Thyroid gland (tissue), 4 donors: ENCODE measurements around the gene APOL4. TPM values are rescaled to one million over a fixed set of nuclear protein-coding genes. Genes with fewer than 3 reads are reported as not detected.
"Not testable (repeated sequence)": the region's sequence is repeated elsewhere in the genome, so short reads cannot be mapped to it uniquely, and the experiment has no call there.

Experiments
- DNase-seq, 2 donors: peaks; one replicate each; pipeline ENCODE4 v3.0.0-alpha.2; 2019
- H3K27ac ChIP-seq, 3 donors: fragments of 200-600 bp; sonication (generic); 1 replicate in 2 of 3; 2 replicates in 1 of 3; pipeline ENCODE4 v1.5.1; 2016 to 2019; ENCODE audit warnings: mild to moderate bottlenecking in 1 of 3, moderate library complexity in 1 of 3
- H3K27me3 ChIP-seq: fragments of 200-600 bp; sonication (generic); one replicate; pipeline ENCODE4 v1.5.1; 2019
- H3K36me3 ChIP-seq, 2 donors: fragments of 200-600 bp; sonication (generic); one replicate each; pipeline ENCODE4 v1.5.1; 2016 to 2019
- H3K4me1 ChIP-seq, 2 donors: fragments of 200-600 bp; sonication (generic); one replicate each; pipeline ENCODE4 v1.5.1; 2017 to 2019
- H3K4me3 ChIP-seq, 3 donors: fragments of 200-600 bp; sonication (generic); replicated peaks in 1 of 3; 1 replicate in 2 of 3; 2 replicates in 1 of 3; pipeline ENCODE4 v1.5.1; 2016; ENCODE audit warnings: mild to moderate bottlenecking in 1 of 3
- H3K9me3 ChIP-seq: fragments of 200-600 bp; sonication (generic); one replicate; pipeline ENCODE4 v1.5.1; 2017
- POLR2A ChIP-seq, 2 donors: fragments of 450-650 bp; IDR thresholded peaks; one replicate each; pipeline ENCODE4 v1.6.1; 2017; ENCODE audit warnings: antibody characterized with exemption in 2 of 2, mild to moderate bottlenecking in 2 of 2, moderate library complexity in 1 of 2
- WGBS, 2 donors: methylation state at CpG; one replicate each; pipeline ENCODE4 v1.1.5; 2017; 5-methylcytosine and 5-hydroxymethylcytosine counted together
- intact Hi-C: fragments of 100-400 bp; cut with DNase I; formaldehyde crosslinking; loops from one replicate; pipeline ENCODE4 v1.15.1; 2023
- total RNA-seq, 4 donors: library from RNA; depleted of rRNA; stranded (reverse); fragments of >200 nt; gene quantifications; one replicate each; pipeline ENCODE4 v1.2.3, GENCODE V29; 2016
- TF ChIP-seq, protein P1 (sequence below), 6 experiments: fragments of 200-600 bp in 3 of 6; fragments of 450-650 bp in 3 of 6; sonication (generic) in 3 of 6; IDR thresholded peaks; one replicate each; pipeline ENCODE4 v1.5.1; 2016 to 2019; ENCODE audit warnings: antibody characterized with exemption in 6 of 6, mild to moderate bottlenecking in 2 of 6, inconsistent platforms in 1 of 6, moderate library complexity in 1 of 6

The APOL4 gene
- total RNA-seq, 4 donors from 2014 or later = 5.8 to 16.1 (median 7.5) TPM; not detected in 1

DNA sequence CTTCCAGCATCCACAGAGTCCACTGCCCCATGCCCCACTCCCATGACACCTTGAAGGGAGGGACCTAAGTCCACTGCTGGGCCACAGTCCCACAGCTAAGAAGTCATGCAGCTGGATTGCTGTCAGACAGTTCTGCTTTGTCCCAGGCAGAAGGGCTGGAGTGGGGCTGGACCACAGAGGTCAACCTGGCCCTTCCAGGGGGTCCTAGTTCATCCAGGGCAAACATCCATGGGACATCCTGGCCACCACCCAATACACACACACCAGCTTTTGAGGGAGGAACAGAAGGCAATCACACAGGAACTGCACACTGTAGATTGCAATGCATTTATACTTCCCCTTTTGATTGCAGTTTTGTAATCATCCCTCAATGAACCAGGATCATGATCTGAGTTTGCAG lies 11.3 kb upstream of the APOL4 start:
- Histone ChIP-seq H3K4me1 (peaks cover 0 to 28% of the 10 kb centered on the region in 2 donors), H3K27me3 (no peaks in the 10 kb centered on the region), H3K9me3 (no peaks in the 10 kb centered on the region), H3K36me3 (no peaks in the 10 kb centered on the region), H3K4me3 (no peak overlapping the region), H3K27ac (no peak overlapping the region)
- DNase-seq = no peak
- intact Hi-C loops = no loop called here
- TF ChIP-seq POLR2A (IDR thresholded peaks at IDR 0.05) = no peak
- TF ChIP-seq, protein P1, sequence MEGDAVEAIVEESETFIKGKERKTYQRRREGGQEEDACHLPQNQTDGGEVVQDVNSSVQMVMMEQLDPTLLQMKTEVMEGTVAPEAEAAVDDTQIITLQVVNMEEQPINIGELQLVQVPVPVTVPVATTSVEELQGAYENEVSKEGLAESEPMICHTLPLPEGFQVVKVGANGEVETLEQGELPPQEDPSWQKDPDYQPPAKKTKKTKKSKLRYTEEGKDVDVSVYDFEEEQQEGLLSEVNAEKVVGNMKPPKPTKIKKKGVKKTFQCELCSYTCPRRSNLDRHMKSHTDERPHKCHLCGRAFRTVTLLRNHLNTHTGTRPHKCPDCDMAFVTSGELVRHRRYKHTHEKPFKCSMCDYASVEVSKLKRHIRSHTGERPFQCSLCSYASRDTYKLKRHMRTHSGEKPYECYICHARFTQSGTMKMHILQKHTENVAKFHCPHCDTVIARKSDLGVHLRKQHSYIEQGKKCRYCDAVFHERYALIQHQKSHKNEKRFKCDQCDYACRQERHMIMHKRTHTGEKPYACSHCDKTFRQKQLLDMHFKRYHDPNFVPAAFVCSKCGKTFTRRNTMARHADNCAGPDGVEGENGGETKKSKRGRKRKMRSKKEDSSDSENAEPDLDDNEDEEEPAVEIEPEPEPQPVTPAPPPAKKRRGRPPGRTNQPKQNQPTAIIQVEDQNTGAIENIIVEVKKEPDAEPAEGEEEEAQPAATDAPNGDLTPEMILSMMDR (IDR thresholded peaks at IDR 0.05) = no peak

DNA sequence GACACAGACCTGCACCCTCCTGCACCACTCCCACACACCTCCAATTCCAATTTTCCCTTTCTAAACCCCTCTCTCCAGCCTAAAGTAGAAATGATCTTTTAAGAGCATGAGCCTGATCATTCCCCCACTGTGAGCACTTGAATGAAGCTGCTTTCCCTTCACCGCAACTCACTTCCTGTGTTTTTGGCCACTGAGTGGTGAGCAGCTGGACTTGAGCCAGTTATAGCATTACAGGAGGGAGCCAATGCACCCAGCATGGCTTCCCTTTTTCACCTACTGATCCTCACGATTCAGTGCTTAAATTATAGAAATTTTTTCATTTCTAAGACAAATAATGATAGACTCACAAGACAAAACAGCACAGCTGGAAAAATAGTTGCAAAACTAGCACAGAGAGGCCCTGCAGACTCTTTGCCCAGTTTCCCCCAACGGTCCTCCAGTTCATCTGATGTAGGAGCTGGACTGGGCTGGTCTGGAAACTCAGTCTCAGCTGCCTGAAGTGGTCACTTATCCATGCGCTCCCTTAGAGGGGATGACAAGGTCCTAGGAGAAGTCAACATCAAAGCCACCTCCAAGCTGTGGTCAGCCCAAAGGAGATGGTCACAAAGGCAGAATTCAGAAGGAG lies 9.7 kb upstream of the APOL4 start:
- intact Hi-C loops = no loop called here
- TF ChIP-seq, protein P1 (IDR thresholded peaks at IDR 0.05) = no peak
- no peak for TF ChIP-seq POLR2A (IDR thresholded peaks at IDR 0.05)
- Histone ChIP-seq H3K27me3 (no peaks in the 10 kb centered on the region), H3K27ac (no peak overlapping the region), H3K4me1 (peaks cover 0 to 28% of the 10 kb centered on the region in 2 donors), H3K4me3 (no peak overlapping the region), H3K36me3 (no peaks in the 10 kb centered on the region), H3K9me3 (no peaks in the 10 kb centered on the region)
- DNase-seq = peak; percentile 51 to 54
- 49% methylated on average over 4 of the region's 4 CpGs for WGBS, 2 donors

DNA sequence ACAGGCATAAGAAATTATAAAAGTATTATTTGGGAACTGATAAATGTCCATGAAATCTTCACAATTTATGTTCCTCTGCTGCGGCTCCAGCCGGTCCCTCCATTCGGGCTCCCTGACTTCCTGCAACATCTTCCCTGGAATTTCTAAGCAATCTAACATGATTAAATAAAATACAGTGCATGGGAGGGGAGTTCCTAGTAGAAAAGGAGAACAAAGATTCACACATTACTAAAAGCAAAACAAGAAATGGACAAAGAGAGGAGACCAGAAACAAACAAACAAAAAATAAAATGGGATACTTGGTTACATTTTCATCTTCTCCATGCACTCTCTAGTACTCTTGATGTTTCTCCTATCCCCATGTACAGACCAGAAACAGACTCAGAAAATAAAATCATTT lies 8.6 kb upstream of the APOL4 start:
- 91 to 93% methylated on average over 3 of the region's 3 CpGs for WGBS, 2 donors
- no peaks in the 10 kb centered on the region for H3K27me3 ChIP-seq
- H3K36me3 ChIP-seq = no peaks in the 10 kb centered on the region
- H3K9me3 ChIP-seq = no peaks in the 10 kb centered on the region
- TF ChIP-seq, protein P1 (IDR thresholded peaks at IDR 0.05) = no peak
- no peak for TF ChIP-seq POLR2A (IDR thresholded peaks at IDR 0.05)
- intact Hi-C loops = no loop called here
- no peak overlapping the region for H3K27ac ChIP-seq
- peaks cover 0 to 28% of the 10 kb centered on the region in 2 donors for H3K4me1 ChIP-seq
- no peak overlapping the region for H3K4me3 ChIP-seq
- DNase-seq = no peak

DNA sequence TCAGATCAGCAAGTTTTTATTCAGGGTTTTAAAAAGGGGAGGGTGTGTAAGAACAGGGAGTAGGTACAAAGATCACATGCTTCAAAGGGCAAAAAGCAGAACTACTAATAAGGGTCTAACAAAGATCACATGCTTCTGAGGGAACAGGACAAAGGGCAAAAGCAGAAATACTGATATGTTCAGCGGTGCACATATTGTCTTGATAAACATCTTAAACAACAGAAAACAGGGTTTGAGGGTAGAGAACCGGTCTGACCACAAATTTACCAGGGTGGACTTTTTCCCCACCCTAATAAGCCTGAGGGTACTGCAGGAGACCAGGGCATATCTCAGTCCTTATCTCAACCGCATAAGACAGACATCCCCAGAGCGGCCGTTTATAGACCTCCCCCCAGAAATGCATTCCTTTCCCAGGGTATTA lies 7.9 kb upstream of the APOL4 start:
- peaks cover 0 to 28% of the 10 kb centered on the region in 2 donors for H3K4me1 ChIP-seq
- H3K4me3 ChIP-seq, H3K9me3 ChIP-seq, H3K27me3 ChIP-seq, DNase-seq, H3K36me3 ChIP-seq, intact Hi-C loops, H3K27ac ChIP-seq: not testable (repeated sequence)
- 86% methylated on average over 5 of the region's 5 CpGs for WGBS, 2 donors

DNA sequence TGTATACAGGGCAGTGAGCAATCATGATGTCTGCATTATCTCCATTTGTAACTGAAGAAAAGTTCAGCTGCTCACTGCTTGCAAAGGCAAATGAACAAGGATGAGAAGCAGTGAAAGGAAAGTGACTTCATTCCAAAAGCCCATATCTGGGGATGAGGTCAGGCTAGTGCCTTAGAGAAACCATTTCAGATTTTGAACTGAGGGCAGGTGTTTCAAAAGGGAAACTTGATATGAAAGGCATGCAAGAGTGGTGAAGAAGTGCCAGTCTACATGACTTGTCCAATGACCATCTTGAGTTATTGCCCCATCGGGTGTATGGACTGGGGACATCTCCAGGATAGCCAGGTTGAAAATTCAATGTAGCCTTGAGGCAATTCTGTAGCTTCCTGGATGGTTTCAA lies 7.3 kb upstream of the APOL4 start:
- DNase-seq = no peak
- intact Hi-C loops = no loop called here
- peaks cover 0 to 24% of the 10 kb centered on the region in 2 donors for H3K4me1 ChIP-seq
- TF ChIP-seq POLR2A (IDR thresholded peaks at IDR 0.05) = no peak
- TF ChIP-seq, protein P1 (IDR thresholded peaks at IDR 0.05) = no peak
- 88 to 95% methylated on average over 1 of the region's 1 CpG for WGBS, 2 donors
- no peaks in the 10 kb centered on the region for H3K27me3 ChIP-seq
- no peak overlapping the region for H3K4me3 ChIP-seq
- H3K27ac ChIP-seq = no peak overlapping the region
- H3K36me3 ChIP-seq = no peaks in the 10 kb centered on the region
- H3K9me3 ChIP-seq = no peaks in the 10 kb centered on the region
